Stimulated activated CD4-positive, alpha-beta T cell treated with anti-CD3 and anti-CD28 coated beads, TNF-alpha, amount 100 ng/mL, for 1 hour (primary cell): ENCODE data around the gene BABAM2.
"Not testable (repeated sequence)": the region's sequence is repeated elsewhere in the genome, so short reads cannot be mapped to it uniquely, and the experiment has no call there.

Experiments
- DNase-seq, 3 donors: peaks; one replicate each; pipeline ENCODE4 v3.0.0-alpha.2; 2020; ENCODE audit warnings: low read depth in 3 of 3, low spot score in 1 of 3

Gene BABAM2

GRCh38 chr2:28367667-28368356, 477.3 kb downstream of the BABAM2 start:
- DNase-seq: no peak

- no peak for DNase-seq
These were observed 477.8 kb downstream of the BABAM2 start for GRCh38 chr2:28368357-28368798.

DNA sequence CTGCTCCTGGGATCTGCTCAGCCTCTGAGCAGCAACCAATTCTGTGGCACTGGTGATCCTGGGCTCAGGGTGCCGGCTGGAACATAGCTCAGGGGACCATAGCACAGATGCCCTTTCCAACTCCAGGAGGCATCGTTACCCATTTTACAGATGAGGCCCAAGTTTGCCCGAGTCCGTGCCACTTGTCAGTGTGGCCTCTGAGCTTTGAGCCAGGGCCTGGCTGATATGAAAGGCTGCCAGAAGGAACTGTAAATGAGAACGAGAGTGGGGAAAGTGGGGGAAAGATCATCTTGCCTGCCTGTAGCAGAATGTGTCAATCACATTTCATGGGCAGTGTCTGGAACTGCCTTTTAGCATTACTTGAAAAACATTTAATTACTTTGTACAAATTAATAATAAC, 478.8 kb downstream of the BABAM2 start:
- no peak for DNase-seq

DNA sequence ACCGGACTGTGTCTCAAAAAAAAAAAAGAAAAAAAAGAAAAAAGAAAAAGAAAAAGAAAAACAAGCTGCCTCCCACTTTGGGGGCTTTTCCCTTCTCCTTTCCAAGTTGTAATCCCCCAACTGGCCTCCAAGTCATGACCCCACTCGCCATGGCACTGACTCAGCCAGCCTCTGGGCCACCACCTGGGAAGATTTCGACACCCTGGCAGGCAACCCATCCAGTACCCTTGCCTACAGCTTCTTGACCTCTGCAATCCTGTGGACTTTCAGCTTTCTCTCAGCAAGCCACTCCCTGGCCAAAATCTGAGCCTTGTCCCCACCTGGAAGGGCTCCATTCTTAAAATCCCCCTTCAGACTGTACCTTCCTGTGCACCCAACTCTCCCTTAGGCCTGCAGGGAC, 479.8 kb downstream of the BABAM2 start:
- DNase-seq: no peak

DNA sequence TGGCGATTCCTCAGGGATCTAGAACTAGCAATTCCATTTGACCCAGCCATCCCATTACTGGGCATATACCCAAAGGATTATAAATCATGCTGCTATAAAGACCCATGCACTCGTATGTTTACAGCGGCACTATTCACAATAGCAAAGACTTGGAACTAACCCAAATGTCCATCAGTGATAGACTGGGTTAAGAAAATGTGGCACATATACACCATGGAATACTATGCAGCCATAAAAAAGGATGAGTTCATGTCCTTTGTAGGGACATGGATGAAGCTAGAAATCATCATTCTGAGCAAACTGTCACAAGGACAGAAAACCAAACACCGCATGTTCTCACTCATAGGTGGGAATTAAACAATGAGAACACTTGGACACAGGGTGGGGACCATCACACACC, 481.2 kb downstream of the BABAM2 start:
- DNase-seq: not testable (repeated sequence)

DNA sequence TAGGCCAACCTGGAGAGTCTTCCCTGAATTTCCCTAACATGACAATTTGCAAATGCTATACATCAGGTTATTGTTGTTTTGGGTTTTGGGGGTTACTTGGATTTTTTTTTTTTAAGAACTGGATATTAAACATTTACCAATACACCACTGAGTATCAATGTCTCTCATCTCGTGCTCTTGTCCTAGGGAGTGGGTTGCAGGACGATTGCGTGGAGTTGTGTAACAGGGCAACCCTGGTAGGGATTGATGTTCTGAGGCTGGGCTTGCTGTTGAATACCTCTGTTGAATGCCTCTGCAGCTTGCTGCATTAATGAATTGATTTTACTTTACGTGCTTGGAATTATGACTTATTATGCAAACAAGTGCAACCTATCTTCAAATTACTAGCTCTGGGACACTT, 483.3 kb downstream of the BABAM2 start:
- DNase-seq: no peak

- no peak for DNase-seq
These were observed 483.8 kb downstream of the BABAM2 start for GRCh38 chr2:28374331-28374730.

DNA sequence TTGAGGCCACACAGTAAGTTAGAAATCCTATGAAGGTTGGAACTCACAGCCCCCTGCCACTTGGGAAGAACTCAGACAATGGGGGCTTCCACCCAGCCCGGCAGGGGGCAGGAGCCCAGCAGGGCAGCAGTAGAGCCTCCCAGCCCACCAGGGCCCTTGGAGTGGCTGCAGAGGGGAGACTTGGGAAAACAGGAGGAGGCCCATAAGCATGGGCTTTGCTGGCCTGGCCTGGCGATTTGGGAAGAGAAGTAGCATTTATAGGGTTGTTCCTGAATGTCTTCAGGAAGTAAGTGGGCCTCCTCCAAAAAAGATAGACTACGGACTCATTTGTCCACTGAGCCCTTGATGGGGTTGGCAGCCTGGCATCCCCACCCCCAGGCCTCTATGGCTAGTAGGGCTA, 484.7 kb downstream of the BABAM2 start:
- DNase-seq: no peak

DNA sequence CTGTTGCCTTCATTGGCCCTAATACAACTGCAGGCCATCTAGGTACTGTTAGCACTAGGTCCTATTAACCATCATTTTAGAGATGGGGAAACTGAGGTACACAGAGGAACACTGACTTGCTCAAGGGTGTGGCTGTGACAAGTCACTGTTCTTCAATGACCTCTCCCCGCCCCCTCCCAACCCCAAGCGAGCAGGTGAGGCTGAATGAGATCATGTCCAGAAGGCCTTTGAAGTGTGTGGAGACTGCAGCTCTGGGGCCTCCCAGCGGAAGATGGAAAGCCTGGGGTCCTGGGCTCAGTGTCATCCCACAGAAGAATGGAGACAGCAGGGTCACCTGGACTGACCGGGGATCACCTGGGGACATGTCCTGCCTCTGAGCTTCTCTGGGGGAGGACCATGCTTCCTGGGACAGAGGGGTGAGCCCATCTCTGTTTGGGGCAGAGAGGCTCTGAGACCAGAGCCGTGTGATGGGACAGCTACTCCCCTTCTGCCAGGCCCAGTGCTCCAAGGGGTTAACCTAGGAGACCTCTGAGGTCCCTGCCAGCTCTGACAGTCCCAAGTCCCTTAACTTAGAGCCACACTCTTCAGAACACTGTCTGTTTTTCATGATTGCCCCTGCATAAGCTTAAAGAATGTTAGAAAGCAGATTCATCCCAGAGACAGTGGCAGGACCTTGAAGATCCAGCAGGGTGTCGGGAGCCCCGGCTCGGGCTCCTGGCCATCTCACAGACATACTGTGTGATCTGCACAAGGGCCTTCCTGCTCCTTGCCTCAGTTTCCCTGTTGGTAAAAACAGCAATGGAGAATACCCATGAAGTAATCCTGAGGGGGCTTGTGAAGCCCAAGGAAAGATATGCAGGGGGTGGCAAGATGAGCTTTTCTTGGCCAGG, 485.5 kb downstream of the BABAM2 start:
- DNase-seq: no peak

DNA sequence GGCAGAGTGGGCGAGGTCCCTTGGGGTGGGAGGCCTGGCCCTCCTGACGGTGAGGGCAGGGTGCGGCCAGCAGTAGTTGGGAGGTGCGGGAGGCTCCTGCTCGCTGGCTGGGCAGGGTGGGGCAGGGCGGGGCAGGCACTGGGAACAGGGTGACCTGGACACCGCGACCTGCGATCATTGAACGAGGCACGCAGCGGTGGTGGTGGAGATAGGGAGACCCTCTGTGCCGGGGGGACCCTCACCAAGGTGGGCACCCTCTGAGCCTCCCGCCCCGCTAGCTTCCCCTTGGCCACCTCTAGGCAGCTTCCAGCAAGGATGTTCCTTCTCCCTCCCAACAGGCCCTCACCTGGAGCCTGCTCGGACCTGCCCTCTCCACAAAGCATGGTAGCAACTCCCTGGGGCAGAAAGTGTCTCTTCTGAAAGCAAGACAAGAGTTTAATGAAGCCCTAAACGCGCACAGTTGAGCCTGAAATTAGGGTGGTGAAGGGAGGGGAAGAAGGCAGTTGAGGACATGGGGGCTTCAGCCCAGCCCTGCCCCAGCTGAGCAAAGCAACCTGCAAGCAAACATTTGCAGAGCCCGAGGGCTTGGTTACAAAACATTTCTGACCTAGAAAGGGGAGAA, 486.8 kb downstream of the BABAM2 start:
- no peak for DNase-seq

DNA sequence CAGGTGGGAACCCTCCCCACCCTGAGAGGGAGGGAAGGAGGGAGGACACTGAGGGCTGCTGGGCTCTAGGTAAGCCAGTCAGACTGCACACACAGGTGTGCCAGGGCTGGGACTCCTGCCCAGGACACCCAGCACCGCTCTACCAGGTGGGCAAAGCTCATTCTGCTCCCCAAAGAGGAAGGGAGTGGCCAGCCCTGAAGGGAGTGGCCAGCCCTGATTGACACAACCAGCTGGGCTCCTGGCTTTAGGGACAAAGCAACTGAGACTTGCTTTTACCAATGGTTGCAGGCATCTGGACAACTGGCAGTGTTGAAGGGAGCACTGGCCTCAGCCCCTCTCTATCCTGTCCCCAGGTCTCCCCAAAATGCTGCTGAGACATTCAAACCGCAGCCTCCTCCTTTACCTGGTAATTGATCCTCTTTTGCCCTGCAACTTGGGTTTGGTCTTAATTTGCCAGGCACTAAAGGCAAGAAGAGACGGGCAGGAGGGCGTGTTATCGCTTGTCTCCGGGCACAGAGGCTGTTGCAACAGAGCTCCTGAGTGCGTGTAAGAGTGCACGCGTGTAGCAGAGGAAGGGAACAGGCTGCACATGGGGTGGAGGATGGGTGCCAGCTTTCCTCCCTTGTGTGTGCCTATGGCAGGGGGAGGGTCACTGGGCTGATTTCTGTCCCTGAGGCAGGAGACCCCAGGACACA, 487.6 kb downstream of the BABAM2 start:
- no peak for DNase-seq

- no peak for DNase-seq
These were observed 488.4 kb downstream of the BABAM2 start for GRCh38 chr2:28378679-28379584.

GRCh38 chr2:28380219-28380618, 489.7 kb downstream of the BABAM2 start:
- no peak for DNase-seq

- no peak for DNase-seq
These were observed 491.0 kb downstream of the BABAM2 start for GRCh38 chr2:28381225-28382180.

GRCh38 chr2:28382755-28383154, 492.2 kb downstream of the BABAM2 start:
- DNase-seq: no peak

- DNase-seq: no peak
These were observed 496.8 kb downstream of the BABAM2 start for GRCh38 chr2:28387082-28387960.
